ENCODE results near the gene ASTN2. TPM values are rescaled to one million over a fixed set of nuclear protein-coding genes. Genes with fewer than 3 reads are reported as not detected.

The ASTN2 gene
- total and polyA plus RNA-seq, 9 of the 15 experiments (the other 6 are each of a cell fraction or from before 2014, with no cell fraction given), result 0.56 to 3.5 (median 1.9) TPM

DNA sequence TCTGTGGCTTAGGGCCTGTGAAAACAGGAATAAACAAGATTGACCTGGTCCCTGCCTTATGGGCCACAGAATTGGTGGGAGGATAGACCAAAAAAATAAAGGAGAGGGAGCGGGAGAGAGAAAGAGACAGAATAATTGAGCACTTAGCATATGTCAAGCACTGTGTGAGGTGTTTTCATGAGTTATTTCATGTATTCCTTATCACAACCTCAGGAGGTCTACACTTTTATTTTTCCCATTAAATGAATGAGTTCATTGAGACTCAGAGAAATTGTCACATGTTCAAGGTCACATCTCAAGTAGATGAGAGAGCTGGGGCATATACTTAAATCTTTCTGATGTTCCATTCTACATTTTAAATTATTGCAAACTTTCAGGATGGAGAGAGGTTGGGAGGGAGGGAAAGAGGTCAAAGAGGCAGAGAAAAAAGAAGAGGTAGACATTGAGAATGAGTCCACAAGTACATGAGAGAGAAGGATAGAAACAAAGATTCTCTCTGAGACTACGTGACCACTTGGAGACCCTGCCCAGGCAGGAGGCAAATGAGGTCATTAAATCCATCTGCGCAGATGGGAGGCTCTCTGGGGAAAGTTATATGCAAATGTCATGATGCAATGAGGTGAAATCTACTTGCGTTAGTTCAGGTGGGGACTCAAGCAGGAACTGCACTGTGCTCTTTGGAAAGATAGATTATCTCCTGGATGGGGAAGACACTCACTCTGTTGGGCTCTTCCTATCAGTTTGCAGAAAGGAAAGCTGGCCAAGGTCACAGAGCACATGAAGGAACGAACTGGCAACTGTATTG, 1019.8 kb downstream of the ASTN2 start (continued):
- TF ChIP-seq, protein P1, sequence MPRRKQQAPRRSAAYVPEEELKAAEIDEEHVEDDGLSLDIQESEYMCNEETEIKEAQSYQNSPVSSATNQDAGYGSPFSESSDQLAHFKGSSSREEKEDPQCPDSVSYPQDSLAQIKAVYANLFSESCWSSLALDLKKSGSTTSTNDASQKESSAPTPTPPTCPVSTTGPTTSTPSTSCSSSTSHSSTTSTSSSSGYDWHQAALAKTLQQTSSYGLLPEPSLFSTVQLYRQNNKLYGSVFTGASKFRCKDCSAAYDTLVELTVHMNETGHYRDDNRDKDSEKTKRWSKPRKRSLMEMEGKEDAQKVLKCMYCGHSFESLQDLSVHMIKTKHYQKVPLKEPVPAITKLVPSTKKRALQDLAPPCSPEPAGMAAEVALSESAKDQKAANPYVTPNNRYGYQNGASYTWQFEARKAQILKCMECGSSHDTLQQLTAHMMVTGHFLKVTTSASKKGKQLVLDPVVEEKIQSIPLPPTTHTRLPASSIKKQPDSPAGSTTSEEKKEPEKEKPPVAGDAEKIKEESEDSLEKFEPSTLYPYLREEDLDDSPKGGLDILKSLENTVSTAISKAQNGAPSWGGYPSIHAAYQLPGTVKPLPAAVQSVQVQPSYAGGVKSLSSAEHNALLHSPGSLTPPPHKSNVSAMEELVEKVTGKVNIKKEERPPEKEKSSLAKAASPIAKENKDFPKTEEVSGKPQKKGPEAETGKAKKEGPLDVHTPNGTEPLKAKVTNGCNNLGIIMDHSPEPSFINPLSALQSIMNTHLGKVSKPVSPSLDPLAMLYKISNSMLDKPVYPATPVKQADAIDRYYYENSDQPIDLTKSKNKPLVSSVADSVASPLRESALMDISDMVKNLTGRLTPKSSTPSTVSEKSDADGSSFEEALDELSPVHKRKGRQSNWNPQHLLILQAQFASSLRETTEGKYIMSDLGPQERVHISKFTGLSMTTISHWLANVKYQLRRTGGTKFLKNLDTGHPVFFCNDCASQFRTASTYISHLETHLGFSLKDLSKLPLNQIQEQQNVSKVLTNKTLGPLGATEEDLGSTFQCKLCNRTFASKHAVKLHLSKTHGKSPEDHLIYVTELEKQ (CRISPR knock-in tag; IDR thresholded peaks at IDR 0.05), result no peak
- TF ChIP-seq ZNF384 (IDR thresholded peaks at IDR 0.05; ENCODE audit: low read depth, low read length) (no peak), SETDB1 (IDR thresholded peaks at IDR 0.05; ENCODE audit: low read length) (no peak), BCOR (IDR thresholded peaks at IDR 0.05) (peak; percentile 43; the same call in 1 of the 2 replicates), TSC22D4 (tag; IDR thresholded peaks at IDR 0.05) (no peak)
- TF ChIP-seq, protein P2, sequence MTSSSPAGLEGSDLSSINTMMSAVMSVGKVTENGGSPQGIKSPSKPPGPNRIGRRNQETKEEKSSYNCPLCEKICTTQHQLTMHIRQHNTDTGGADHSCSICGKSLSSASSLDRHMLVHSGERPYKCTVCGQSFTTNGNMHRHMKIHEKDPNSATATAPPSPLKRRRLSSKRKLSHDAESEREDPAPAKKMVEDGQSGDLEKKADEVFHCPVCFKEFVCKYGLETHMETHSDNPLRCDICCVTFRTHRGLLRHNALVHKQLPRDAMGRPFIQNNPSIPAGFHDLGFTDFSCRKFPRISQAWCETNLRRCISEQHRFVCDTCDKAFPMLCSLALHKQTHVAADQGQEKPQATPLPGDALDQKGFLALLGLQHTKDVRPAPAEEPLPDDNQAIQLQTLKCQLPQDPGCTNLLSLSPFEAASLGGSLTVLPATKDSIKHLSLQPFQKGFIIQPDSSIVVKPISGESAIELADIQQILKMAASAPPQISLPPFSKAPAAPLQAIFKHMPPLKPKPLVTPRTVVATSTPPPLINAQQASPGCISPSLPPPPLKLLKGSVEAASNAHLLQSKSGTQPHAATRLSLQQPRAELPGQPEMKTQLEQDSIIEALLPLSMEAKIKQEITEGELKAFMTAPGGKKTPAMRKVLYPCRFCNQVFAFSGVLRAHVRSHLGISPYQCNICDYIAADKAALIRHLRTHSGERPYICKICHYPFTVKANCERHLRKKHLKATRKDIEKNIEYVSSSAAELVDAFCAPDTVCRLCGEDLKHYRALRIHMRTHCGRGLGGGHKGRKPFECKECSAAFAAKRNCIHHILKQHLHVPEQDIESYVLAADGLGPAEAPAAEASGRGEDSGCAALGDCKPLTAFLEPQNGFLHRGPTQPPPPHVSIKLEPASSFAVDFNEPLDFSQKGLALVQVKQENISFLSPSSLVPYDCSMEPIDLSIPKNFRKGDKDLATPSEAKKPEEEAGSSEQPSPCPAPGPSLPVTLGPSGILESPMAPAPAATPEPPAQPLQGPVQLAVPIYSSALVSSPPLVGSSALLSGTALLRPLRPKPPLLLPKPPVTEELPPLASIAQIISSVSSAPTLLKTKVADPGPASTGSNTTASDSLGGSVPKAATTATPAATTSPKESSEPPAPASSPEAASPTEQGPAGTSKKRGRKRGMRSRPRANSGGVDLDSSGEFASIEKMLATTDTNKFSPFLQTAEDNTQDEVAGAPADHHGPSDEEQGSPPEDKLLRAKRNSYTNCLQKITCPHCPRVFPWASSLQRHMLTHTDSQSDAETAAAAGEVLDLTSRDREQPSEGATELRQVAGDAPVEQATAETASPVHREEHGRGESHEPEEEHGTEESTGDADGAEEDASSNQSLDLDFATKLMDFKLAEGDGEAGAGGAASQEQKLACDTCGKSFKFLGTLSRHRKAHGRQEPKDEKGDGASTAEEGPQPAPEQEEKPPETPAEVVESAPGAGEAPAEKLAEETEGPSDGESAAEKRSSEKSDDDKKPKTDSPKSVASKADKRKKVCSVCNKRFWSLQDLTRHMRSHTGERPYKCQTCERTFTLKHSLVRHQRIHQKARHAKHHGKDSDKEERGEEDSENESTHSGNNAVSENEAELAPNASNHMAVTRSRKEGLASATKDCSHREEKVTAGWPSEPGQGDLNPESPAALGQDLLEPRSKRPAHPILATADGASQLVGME (CRISPR knock-in tag; IDR thresholded peaks at IDR 0.05), result no peak; the same call in 1 of the 2 replicates
- TF ChIP-seq, protein P3, sequence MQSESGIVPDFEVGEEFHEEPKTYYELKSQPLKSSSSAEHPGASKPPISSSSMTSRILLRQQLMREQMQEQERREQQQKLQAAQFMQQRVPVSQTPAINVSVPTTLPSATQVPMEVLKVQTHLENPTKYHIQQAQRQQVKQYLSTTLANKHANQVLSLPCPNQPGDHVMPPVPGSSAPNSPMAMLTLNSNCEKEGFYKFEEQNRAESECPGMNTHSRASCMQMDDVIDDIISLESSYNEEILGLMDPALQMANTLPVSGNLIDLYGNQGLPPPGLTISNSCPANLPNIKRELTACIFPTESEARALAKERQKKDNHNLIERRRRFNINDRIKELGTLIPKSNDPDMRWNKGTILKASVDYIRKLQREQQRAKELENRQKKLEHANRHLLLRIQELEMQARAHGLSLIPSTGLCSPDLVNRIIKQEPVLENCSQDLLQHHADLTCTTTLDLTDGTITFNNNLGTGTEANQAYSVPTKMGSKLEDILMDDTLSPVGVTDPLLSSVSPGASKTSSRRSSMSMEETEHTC (IDR thresholded peaks at IDR 0.05), result no peak
- TF ChIP-seq, protein P4, sequence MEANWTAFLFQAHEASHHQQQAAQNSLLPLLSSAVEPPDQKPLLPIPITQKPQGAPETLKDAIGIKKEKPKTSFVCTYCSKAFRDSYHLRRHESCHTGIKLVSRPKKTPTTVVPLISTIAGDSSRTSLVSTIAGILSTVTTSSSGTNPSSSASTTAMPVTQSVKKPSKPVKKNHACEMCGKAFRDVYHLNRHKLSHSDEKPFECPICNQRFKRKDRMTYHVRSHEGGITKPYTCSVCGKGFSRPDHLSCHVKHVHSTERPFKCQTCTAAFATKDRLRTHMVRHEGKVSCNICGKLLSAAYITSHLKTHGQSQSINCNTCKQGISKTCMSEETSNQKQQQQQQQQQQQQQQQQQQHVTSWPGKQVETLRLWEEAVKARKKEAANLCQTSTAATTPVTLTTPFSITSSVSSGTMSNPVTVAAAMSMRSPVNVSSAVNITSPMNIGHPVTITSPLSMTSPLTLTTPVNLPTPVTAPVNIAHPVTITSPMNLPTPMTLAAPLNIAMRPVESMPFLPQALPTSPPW (CRISPR knock-in tag; IDR thresholded peaks at IDR 0.05), result peak; percentile 25
- TF ChIP-seq, protein P5, sequence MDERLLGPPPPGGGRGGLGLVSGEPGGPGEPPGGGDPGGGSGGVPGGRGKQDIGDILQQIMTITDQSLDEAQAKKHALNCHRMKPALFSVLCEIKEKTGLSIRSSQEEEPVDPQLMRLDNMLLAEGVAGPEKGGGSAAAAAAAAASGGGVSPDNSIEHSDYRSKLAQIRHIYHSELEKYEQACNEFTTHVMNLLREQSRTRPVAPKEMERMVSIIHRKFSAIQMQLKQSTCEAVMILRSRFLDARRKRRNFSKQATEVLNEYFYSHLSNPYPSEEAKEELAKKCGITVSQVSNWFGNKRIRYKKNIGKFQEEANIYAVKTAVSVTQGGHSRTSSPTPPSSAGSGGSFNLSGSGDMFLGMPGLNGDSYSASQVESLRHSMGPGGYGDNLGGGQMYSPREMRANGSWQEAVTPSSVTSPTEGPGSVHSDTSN (CRISPR knock-in tag; IDR thresholded peaks at IDR 0.05; ENCODE audit: low read depth), result no peak
- TF ChIP-seq, protein P5 (tag; conservative IDR thresholded peaks at IDR 0.05; ENCODE audit: low read depth), result no peak

Measured in K562 (cell line).